Fibroblast of peridontal ligament (primary cell): ENCODE measurements around the gene ITSN1.
"Not testable (repeated sequence)": the region's sequence is repeated elsewhere in the genome, so short reads cannot be mapped to it uniquely, and the experiment has no call there.

ENCODE experiments used
- DNase-seq: peaks from one replicate; pipeline ENCODE4 v3.0.0-alpha.2; 2010; ENCODE audit errors: extremely low read depth

ITSN1 gene

GRCh38 chr21:33859373-33860102, 217.2 kb downstream of the ITSN1 start:
- no peak for DNase-seq

- DNase-seq: no peak
Observed at GRCh38 chr21:33860332-33860879, 218.1 kb downstream of the ITSN1 start.

DNA sequence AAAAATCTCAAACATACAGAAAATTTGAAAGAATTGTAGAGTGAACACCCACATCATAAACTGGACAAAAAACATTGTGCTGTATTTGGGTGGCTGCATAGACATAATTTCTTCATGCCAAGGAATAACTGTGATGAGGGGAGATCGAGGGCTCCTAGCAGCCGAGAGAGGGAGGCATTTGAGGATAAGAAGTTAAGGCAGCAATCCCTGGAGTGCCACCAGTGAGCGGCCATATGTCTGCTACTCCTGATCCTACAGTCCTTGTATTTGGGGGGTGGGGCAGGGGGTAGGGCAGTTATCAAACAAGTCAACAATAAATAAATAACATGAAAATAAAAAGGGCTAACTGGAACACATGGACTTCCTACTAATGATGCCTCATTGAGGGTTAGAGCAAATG, 218.8 kb downstream of the ITSN1 start:
- no peak for DNase-seq

DNA sequence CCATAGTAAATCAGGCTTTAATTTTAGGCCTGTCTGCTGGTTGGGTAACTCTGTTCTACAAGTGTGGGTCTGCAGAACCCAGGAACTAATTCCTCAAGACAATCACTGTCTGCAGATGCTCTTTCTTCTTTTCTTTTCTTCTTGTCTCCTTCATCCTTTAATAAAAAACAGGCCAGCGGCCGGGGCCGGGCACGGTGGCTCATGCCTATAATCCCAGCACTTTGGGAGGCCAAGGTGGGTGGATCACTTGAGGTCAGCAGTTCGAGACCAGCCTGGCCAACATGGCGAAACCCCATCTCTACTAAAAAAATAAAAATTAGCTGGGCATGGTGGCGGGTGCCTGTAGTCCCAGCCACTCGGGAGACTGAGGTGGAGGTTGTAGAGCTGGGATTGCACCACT, 220.9 kb downstream of the ITSN1 start:
- not testable (repeated sequence) for DNase-seq

GRCh38 chr21:33864150-33864549, 221.8 kb downstream of the ITSN1 start:
- no peak for DNase-seq

DNA sequence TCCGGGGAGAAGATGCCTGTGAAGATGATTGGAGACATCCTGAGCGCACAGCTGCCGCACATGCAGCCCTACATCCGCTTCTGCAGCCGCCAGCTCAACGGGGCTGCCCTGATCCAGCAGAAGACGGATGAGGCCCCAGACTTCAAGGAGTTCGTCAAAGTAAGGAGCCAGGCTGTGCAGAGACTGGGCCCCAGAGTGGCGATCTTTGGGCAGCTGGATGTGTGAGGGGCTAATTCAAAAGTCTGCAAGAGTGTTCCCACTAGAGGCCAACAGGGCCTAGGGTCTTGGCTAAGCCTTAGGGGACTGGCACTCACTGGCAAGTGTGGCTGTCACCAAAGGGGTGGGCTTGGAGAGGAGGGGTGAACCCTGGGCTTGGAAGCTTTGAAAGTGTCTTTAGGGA, 222.9 kb downstream of the ITSN1 start:
- no peak for DNase-seq

GRCh38 chr21:33865996-33866575, 223.8 kb downstream of the ITSN1 start:
- DNase-seq: no peak

GRCh38 chr21:33866826-33867225, 224.5 kb downstream of the ITSN1 start:
- DNase-seq: peak; percentile 18

DNA sequence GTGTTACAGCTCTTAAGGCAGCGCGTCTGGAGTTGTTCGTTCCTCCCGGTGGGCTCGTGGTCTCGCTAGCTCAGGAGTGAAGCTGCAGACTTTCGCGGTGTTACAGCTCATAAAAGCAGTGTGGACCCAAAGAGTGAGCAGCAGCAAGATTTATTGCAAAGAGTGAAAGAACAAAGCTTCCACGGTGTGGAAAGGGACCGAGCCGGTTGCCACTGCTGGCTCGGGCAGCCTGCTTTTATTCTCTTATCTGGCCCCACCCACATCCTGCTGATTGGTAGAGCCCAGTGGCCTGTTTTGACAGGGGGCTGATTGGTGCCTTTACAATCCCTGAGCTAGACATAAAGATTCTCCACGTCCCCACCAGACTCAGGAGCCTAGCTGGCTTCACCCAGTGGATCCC, 225.6 kb downstream of the ITSN1 start:
- not testable (repeated sequence) for DNase-seq

DNA sequence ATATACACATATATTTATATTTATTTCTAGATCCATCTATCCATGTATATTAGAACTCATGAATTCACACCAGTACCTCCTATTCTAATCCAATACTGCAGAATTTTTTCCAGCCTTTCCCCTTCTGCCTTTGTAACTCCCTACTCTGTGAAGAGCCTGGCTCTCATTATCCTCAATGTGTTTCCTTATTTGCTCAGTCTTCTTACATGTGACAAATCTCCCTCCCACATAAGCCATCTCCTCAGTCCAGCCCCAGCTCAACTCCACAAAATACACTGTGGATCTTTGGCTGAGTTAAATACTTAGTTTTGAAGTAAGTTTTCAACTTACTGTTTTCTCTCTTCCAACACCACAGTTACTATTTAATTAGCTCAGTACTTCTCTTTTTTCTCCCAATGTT, 227.6 kb downstream of the ITSN1 start:
- no peak for DNase-seq

DNA sequence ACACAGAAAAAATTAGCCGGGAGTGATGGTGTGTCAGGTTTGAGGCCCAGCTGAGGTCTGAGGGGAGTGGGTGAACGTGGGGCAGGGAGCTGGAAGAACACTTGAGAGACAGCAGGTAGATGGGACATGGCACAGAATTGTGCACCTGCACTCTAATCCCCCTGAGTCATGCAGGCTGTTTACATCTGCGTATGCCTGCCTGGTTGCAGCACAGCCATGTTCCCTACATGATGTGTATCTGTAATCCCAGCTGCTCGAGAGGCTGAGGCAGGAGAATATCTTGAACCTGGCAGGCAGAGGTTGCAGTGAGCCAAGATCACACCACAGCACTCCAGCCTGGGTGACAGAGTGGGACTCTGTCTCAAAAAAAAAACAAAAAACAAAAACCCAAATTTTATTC, 228.5 kb downstream of the ITSN1 start:
- DNase-seq: no peak

GRCh38 chr21:33871171-33871570, 228.9 kb downstream of the ITSN1 start:
- DNase-seq: peak; percentile 52

GRCh38 chr21:33872881-33873515, 230.7 kb downstream of the ITSN1 start:
- peak; percentile 26 for DNase-seq

- no peak for DNase-seq
Observed at GRCh38 chr21:33874161-33874560, 231.9 kb downstream of the ITSN1 start.

DNA sequence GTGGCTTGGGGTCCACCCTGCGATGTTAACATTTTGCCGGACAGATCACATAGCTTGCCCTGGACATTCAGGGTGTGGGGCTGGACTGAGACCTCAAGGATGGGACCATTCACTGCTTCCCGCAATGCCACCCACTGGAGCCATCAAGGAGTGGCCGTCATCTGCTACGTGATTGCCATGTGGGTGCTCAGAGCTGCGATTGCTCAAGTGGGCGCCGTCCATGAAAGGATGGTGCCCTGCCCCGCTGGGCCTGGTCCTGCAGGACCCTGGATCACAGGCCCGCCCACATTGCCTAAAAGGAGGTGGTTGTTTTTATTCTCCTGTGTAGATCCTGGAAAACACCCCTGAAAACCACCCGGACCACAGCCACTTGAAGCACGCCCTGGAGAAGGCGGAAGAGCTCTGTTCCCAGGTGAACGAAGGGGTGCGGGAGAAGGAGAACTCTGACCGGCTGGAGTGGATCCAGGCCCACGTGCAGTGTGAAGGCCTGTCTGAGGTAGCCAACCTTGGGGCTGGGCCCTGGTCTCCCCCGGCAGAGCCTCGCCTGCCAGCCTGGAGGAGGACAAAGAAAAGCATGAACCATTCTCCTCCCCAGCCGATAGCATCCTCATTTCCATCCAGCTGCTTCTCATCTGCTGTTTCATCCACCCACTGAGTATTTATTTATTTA, 232.9 kb downstream of the ITSN1 start:
- DNase-seq: no peak

DNA sequence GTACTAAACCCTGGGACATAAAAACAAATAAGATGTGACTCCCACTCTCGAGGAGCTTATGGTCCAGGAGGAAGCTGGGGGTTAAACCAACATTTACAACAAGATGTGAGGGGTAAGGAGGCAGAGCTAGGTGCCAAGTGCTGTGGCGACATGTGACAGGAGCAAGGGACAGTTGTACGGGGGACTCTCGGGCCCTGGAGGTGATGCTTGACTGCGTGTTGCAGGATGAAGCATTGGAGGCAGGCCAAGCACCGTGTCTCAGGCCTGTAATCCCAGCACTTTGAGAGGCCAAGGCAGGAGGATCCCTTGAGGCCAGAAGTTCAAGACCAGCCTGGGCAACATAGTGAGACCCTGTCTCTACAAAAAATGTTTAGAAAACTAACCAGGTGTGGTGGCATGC, 236.5 kb downstream of the ITSN1 start:
- no peak for DNase-seq

DNA sequence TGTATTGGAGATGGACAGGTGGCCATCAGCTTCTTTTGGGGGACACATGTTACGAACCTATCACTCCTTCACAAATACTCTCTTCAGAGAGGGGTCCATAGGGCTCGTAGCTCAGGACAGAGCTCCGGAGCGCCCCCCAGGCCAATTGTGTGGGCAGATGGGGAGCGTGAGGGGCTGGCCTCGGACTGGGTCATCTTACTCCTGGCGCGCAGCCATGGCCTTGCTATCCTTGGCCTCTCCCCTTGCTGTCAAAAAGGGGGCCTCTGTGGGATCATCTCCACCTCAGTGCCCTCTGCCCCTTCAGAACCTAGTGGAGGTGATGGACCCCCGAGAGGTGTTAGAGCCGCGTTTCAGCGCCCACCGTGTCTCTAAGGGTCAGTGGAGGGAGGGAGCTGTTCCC, 238.3 kb downstream of the ITSN1 start:
- DNase-seq: no peak

DNA sequence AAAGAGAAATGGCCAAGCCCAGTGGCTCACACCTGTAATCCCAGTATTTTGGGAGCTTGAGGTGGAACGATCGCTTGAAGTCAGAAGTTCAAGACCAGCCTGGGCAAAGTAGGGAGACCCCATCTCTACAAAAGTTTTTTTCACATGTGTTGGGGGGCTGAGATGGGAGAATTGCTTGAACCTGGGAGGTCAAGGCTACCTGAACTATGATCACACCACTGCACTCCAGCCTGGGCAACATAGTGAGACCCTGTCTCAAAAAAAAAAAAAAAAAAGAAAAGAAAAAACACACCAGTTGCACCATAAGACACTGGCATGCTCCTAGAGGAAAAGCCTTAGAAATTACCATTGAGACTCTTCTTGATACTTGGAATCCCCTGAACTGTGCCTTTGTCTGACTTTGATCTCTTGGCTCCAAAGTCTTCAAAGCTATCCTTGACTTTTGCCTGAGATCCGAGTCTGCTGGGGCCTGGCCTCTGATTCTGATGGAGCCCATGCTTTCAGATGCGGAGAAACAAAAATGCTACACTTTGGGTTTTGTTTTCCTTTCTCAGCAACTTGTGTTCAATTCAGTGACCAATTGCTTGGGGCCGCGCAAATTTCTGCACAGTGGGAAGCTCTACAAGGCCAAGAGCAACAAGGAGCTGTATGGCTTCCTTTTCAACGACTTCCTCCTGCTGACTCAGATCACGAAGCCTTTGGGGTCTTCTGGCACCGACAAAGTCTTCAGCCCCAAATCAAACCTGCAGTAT, 239.6 kb downstream of the ITSN1 start:
- DNase-seq: no peak

GRCh38 chr21:33883118-33883517, 240.8 kb downstream of the ITSN1 start:
- DNase-seq: no peak

GRCh38 chr21:33884376-33885171, 242.3 kb downstream of the ITSN1 start:
- DNase-seq: peak; percentile 94

DNA sequence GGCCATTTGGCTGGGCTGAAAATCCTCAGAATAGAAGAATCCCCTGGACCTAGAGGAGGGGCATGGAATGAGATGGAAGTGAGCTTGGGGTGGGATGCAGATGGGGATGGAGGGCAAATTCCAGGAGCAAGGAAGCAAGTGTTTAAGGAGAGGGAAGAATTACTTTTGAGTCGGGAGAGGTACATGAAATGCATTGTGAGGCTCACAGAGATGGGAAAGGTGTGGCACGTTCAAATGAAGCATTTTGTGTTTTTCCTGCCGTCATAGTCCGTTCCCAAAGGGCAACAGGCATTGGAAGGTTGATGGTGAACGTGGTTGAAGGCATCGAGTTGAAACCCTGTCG, 242.8 kb downstream of the ITSN1 start:
- no peak for DNase-seq
